Caco-2 (cell line): ENCODE results near the gene GTF2E1. TPM values are rescaled to one million over a fixed set of nuclear protein-coding genes. Genes with fewer than 3 reads are reported as not detected.

ENCODE experiments used
- BruUV-seq: library from RNA; stranded (reverse); fragments of 400-500 nt; replicated peaks from 2 replicates; lab custom pipeline; 2021; lab: Mats Ljungman, UMichigan
- CTCF ChIA-PET: fragments of 300-600 bp; sonication (Branson Sonifier 250); formaldehyde crosslinking; loops from one replicate; lab custom pipeline; 2022; ENCODE audit warnings: antibody characterized with exemption; lab: Charles Lee
- POLR2A ChIA-PET: fragments of 300-600 bp; sonication (Branson Sonifier 250); formaldehyde crosslinking; loops from one replicate; lab custom pipeline; 2022; ENCODE audit warnings: antibody characterized with exemption; lab: Charles Lee
- DNase-seq, 2 experiments: peaks; one replicate each; pipeline versions ENCODE4 v3.0.0 to v3.0.0-alpha.2; 2020 to 2022
- H3K27me3 ChIP-seq: replicated peaks from 2 replicates; pipeline ENCODE4 v1.6.0; 2011; ENCODE audit warnings: low read length; ENCODE audit not compliant: control insufficient read depth, insufficient read depth
- H3K36me3 ChIP-seq: 2 replicates; pipeline ENCODE4 v1.5.1; 2011; ENCODE audit warnings: low read length; ENCODE audit not compliant: control insufficient read depth, insufficient read depth
- H3K4me1 ChIP-seq: fragments of 250-450 bp; sonication (Bioruptor Pico); 2 replicates; pipeline ENCODE4 v1.5.1; 2020; ENCODE audit warnings: mild to moderate bottlenecking
- H3K4me3 ChIP-seq: 2 replicates; pipeline ENCODE4 v1.5.1; 2011; ENCODE audit warnings: low read depth, mild to moderate bottlenecking, control low read depth, low read length
- H3K9me3 ChIP-seq: fragments of 250-450 bp; sonication (Bioruptor Pico); 2 replicates; pipeline ENCODE4 v1.5.1; 2020; ENCODE audit warnings: mild to moderate bottlenecking, moderate library complexity
- H3K27ac Mint-ChIP-seq: one replicate; pipeline ENCODE4 v1.8.0; 2022; ENCODE audit warnings: mixed read lengths; ENCODE audit not compliant: unreplicated experiment
- H3K27me3 Mint-ChIP-seq: one replicate; pipeline ENCODE4 v1.8.0; 2022; ENCODE audit warnings: mixed read lengths; ENCODE audit not compliant: insufficient read depth, unreplicated experiment
- H3K36me3 Mint-ChIP-seq: one replicate; pipeline ENCODE4 v1.8.0; 2022; ENCODE audit warnings: mild to moderate bottlenecking, mixed read lengths; ENCODE audit not compliant: insufficient read depth, unreplicated experiment
- H3K4me1 Mint-ChIP-seq: one replicate; pipeline ENCODE4 v1.8.0; 2022; ENCODE audit warnings: low read depth, mixed read lengths; ENCODE audit not compliant: unreplicated experiment
- H3K4me3 Mint-ChIP-seq: one replicate; pipeline ENCODE4 v1.8.0; 2022; ENCODE audit warnings: mild to moderate bottlenecking, moderate library complexity, mixed read lengths; ENCODE audit not compliant: unreplicated experiment
- H3K9me3 Mint-ChIP-seq: one replicate; pipeline ENCODE4 v1.8.0; 2022; ENCODE audit warnings: mixed read lengths; ENCODE audit not compliant: unreplicated experiment
- CTCF ChIP-seq, 2 experiments: fragments of 200-600 bp in 1 of 2; IDR thresholded peaks; 1 replicate in 1 of 2; 2 replicates in 1 of 2; pipeline versions ENCODE4 v1.5.1 to v1.8.0; 2011 to 2022; ENCODE audit warnings: antibody characterized with exemption in 1 of 2, control low read depth in 1 of 2, inconsistent platforms in 1 of 2, low read depth in 1 of 2, low read length in 1 of 2, mild to moderate bottlenecking in 1 of 2, moderate library complexity in 1 of 2; ENCODE audit not compliant: insufficient read depth in 1 of 2, severe bottlenecking in 1 of 2, unreplicated experiment in 1 of 2
- intact Hi-C: fragments of 100-400 bp; cut with micrococcal nuclease; formaldehyde crosslinking; loops from one replicate; pipeline ENCODE4 v1.10.0; 2022; ENCODE audit not compliant: unreplicated experiment
- total RNA-seq: library from RNA; stranded (reverse); gene quantifications from 2 replicates; pipeline ENCODE4 v1.2.3, GENCODE V29; 2022

GTF2E1 gene
- total RNA-seq, 1 experiment from 2014 or later, result 30.6 TPM

- Histone ChIP-seq H3K27me3 (no peaks in the 10 kb centered on the region), H3K36me3 (no peaks in the 10 kb centered on the region), H3K9me3 (no peaks in the 10 kb centered on the region), H3K4me1 (peaks cover 6% of the 10 kb centered on the region; the same call in 1 of the 2 replicates), H3K4me3 (no peak overlapping the region)
- Mint-ChIP-seq H3K4me3 (no peak overlapping the region), H3K27me3 (no peaks in the 10 kb centered on the region), H3K27ac (no peak overlapping the region), H3K9me3 (no peaks in the 10 kb centered on the region), H3K36me3 (peaks cover 9% of the 10 kb centered on the region), H3K4me1 (peaks cover 6% of the 10 kb centered on the region)
- no TSS peak for BruUV-seq
- no peak for TF ChIP-seq CTCF (IDR thresholded peaks at IDR 0.05; ENCODE audit: insufficient read depth in 1 of 2, low read depth in 1 of 2, low read length in 1 of 2, severe bottlenecking in 1 of 2, unreplicated experiment in 1 of 2)
- POLR2A ChIA-PET, result no interaction called here
- intact Hi-C loops, result no loop called here
- no peak for DNase-seq
- CTCF ChIA-PET, result no interaction called here
These were observed 24.6 kb downstream of the GTF2E1 start for GRCh38 chr3:120767106-120767505.

- Mint-ChIP-seq H3K9me3 (no peaks in the 10 kb centered on the region), H3K4me1 (peaks cover 6% of the 10 kb centered on the region), H3K27ac (no peak overlapping the region), H3K4me3 (no peak overlapping the region), H3K27me3 (no peaks in the 10 kb centered on the region), H3K36me3 (peaks cover 9% of the 10 kb centered on the region)
- Histone ChIP-seq H3K9me3 (no peaks in the 10 kb centered on the region), H3K4me3 (no peak overlapping the region), H3K4me1 (peaks cover 6% of the 10 kb centered on the region; the same call in 1 of the 2 replicates), H3K36me3 (no peaks in the 10 kb centered on the region; the same call in 1 of the 2 replicates), H3K27me3 (no peaks in the 10 kb centered on the region)
- TF ChIP-seq CTCF (IDR thresholded peaks at IDR 0.05; ENCODE audit: insufficient read depth in 1 of 2, low read depth in 1 of 2, low read length in 1 of 2, severe bottlenecking in 1 of 2, unreplicated experiment in 1 of 2), result no peak
- DNase-seq, result no peak
- ChIA-PET CTCF (no interaction called here), POLR2A (no interaction called here)
- no TSS peak for BruUV-seq
- intact Hi-C loops, result no loop called here
These were observed 26.9 kb downstream of the GTF2E1 start for GRCh38 chr3:120769436-120769835.

GRCh38 chr3:120770891-120771290 is 28.3 kb downstream of the GTF2E1 start:
- ChIA-PET CTCF (no interaction called here), POLR2A (no interaction called here)
- H3K27me3 Mint-ChIP-seq, result no peaks in the 10 kb centered on the region
- H3K36me3 ChIP-seq, result peaks cover 1% of the 10 kb centered on the region; the same call in 1 of the 2 replicates
- DNase-seq, result no peak
- no TSS peak for BruUV-seq
- H3K9me3 ChIP-seq, result no peaks in the 10 kb centered on the region
- no peaks in the 10 kb centered on the region for H3K27me3 ChIP-seq
- H3K9me3 Mint-ChIP-seq, result no peaks in the 10 kb centered on the region
- no peak overlapping the region for H3K27ac Mint-ChIP-seq
- TF ChIP-seq CTCF (IDR thresholded peaks at IDR 0.05; ENCODE audit: insufficient read depth in 1 of 2, low read depth in 1 of 2, low read length in 1 of 2, severe bottlenecking in 1 of 2, unreplicated experiment in 1 of 2), result no peak
- H3K36me3 Mint-ChIP-seq, result peaks cover 9% of the 10 kb centered on the region
- H3K4me1 ChIP-seq, result peaks cover 6% of the 10 kb centered on the region; the same call in 1 of the 2 replicates
- no peak overlapping the region for H3K4me3 Mint-ChIP-seq
- H3K4me3 ChIP-seq, result no peak overlapping the region
- H3K4me1 Mint-ChIP-seq, result peaks cover 6% of the 10 kb centered on the region
- intact Hi-C loops, result no loop called here
